ENCODE measurements around the gene POU2F3. TPM values are rescaled to one million over a fixed set of nuclear protein-coding genes. Genes with fewer than 3 reads are reported as not detected.

The POU2F3 gene
- total and polyA plus RNA-seq, 2 of the 13 experiments (the other 11 are each of a cell fraction or from before 2014, with no cell fraction given) = not detected

- TF ChIP-seq ZNF646 (CRISPR knock-in tag; IDR thresholded peaks at IDR 0.05) (no peak), POLR2G (IDR thresholded peaks at IDR 0.05; ENCODE audit: low read depth, low read length) (peak; percentile 20; the same call in 1 of the 2 replicates), RBM22 (optimal IDR thresholded peaks at IDR 0.05; ENCODE audit: low read length) (peak; percentile 84), SETDB1 (CRISPR knock-in tag; IDR thresholded peaks at IDR 0.05; ENCODE audit: borderline replicate concordance) (no peak), SIX4 (CRISPR knock-in tag; IDR thresholded peaks at IDR 0.05) (no peak), HOXD1 (CRISPR knock-in tag; IDR thresholded peaks at IDR 0.05) (no peak), STAG1 (CRISPR knock-in tag; IDR thresholded peaks at IDR 0.05) (peak; percentile 79), AFF4 (CRISPR knock-in tag; IDR thresholded peaks at IDR 0.05) (no peak), ZNF605 (CRISPR knock-in tag; IDR thresholded peaks at IDR 0.05) (no peak), ZNF160 (CRISPR knock-in tag; IDR thresholded peaks at IDR 0.05) (no peak), HNF1A (IDR thresholded peaks at IDR 0.05; ENCODE audit: low read depth) (no peak), HNF1A (CRISPR knock-in tag; IDR thresholded peaks at IDR 0.05; ENCODE audit: borderline replicate concordance) (no peak)
Observed at GRCh38 chr11:120229451-120230424, 10.2 kb upstream of the POU2F3 start (continued).
